Measurements from ENCODE around the gene PCDHB4.
"Not testable (repeated sequence)": the region's sequence is repeated elsewhere in the genome, so short reads cannot be mapped to it uniquely, and the experiment has no call there.

The PCDHB4 gene

GRCh38 chr5:141121563-141121962, at the start of gene PCDHB4:
PCDHB4 (plus strand) TSS chr5:141121818; CDS start chr5:141121999, 181 bp downstream.
- H3K4me3 ChIP-seq (ENCODE audit: low read depth, low read length) = no peak within 1 kb of the TSS

- H3K4me3 ChIP-seq (ENCODE audit: low read depth, low read length) = peak overlapping the region; percentile 34
Measured at GRCh38 chr5:141077826-141078225, 43.8 kb upstream of the PCDHB4 start.

- H3K4me3 ChIP-seq (ENCODE audit: low read depth, low read length) = no peak overlapping the region
Measured at GRCh38 chr5:141082228-141082627, 39.4 kb upstream of the PCDHB4 start.

- peak overlapping the region; percentile 42 for H3K4me3 ChIP-seq (ENCODE audit: low read depth, low read length)
Measured at GRCh38 chr5:141084487-141084989, 37.1 kb upstream of the PCDHB4 start.

GRCh38 chr5:141094481-141095262, 26.9 kb upstream of the PCDHB4 start, which contains the start of gene PCDHB2:
PCDHB2 (plus strand) TSS chr5:141094615; CDS start chr5:141094791, 176 bp downstream.
- peak within 1 kb of the TSS; percentile 91 for H3K4me3 ChIP-seq (ENCODE audit: low read depth, low read length)

- peak overlapping the region; percentile 91 for H3K4me3 ChIP-seq (ENCODE audit: low read depth, low read length)
Measured at GRCh38 chr5:141095263-141095641, 26.4 kb upstream of the PCDHB4 start.

GRCh38 chr5:141096181-141096580, 25.4 kb upstream of the PCDHB4 start:
- H3K4me3 ChIP-seq (ENCODE audit: low read depth, low read length) = not testable (repeated sequence)

- H3K4me3 ChIP-seq (ENCODE audit: low read depth, low read length) = not testable (repeated sequence)
Measured at GRCh38 chr5:141096586-141096985, 25.0 kb upstream of the PCDHB4 start.

- peak within 1 kb of the TSS; percentile 50 for H3K4me3 ChIP-seq (ENCODE audit: low read depth, low read length)
Measured at GRCh38 chr5:141100243-141100805, 21.3 kb upstream of the PCDHB4 start, which contains the start of gene PCDHB3. PCDHB3 (plus strand) TSS chr5:141100473; CDS start chr5:141100650, 177 bp downstream.

GRCh38 chr5:141101059-141101458, 20.6 kb upstream of the PCDHB4 start:
- H3K4me3 ChIP-seq (ENCODE audit: low read depth, low read length) = peak overlapping the region; percentile 50

GRCh38 chr5:141102070-141102469, 19.5 kb upstream of the PCDHB4 start:
- not testable (repeated sequence) for H3K4me3 ChIP-seq (ENCODE audit: low read depth, low read length)

- not testable (repeated sequence) for H3K4me3 ChIP-seq (ENCODE audit: low read depth, low read length)
Measured at GRCh38 chr5:141102471-141102870, 19.1 kb upstream of the PCDHB4 start.

GRCh38 chr5:141105350-141105749, 16.3 kb upstream of the PCDHB4 start:
- H3K4me3 ChIP-seq (ENCODE audit: low read depth, low read length) = no peak overlapping the region

- no peak overlapping the region for H3K4me3 ChIP-seq (ENCODE audit: low read depth, low read length)
Measured at GRCh38 chr5:141119250-141119649, 2.4 kb upstream of the PCDHB4 start.

- no peak overlapping the region for H3K4me3 ChIP-seq (ENCODE audit: low read depth, low read length)
Measured at GRCh38 chr5:141121985-141122384, 367 bp downstream of the PCDHB4 start.

GRCh38 chr5:141123396-141124135, 1.9 kb downstream of the PCDHB4 start:
- not testable (repeated sequence) for H3K4me3 ChIP-seq (ENCODE audit: low read depth, low read length)

- no peak overlapping the region for H3K4me3 ChIP-seq (ENCODE audit: low read depth, low read length)
Measured at GRCh38 chr5:141127305-141127704, 5.7 kb downstream of the PCDHB4 start.

- H3K4me3 ChIP-seq (ENCODE audit: low read depth, low read length) = peak within 1 kb of the TSS; percentile 57
Measured at GRCh38 chr5:141135030-141135717, 13.6 kb downstream of the PCDHB4 start, which contains the start of gene PCDHB5. PCDHB5 (plus strand) TSS chr5:141135206; CDS start chr5:141135435, 229 bp downstream.

- H3K4me3 ChIP-seq (ENCODE audit: low read depth, low read length) = peak overlapping the region; percentile 57
Measured at GRCh38 chr5:141135718-141136266, 14.2 kb downstream of the PCDHB4 start.

- not testable (repeated sequence) for H3K4me3 ChIP-seq (ENCODE audit: low read depth, low read length)
Measured at GRCh38 chr5:141137346-141137745, 15.7 kb downstream of the PCDHB4 start.
